RWPE2 (cell line): ENCODE results near the gene ADGRD2.

Source experiments
- ATAC-seq: fragments of 200-7000 bp; cut with Tn5 transposase; 3 replicates; pipeline ENCODE4 v1.9.1; 2021; ENCODE audit warnings: low read depth
- DNase-seq: peaks from one replicate; pipeline ENCODE4 v3.0.0-alpha.2; 2020; ENCODE audit warnings: low spot score
- H3K27ac ChIP-seq: fragments of 450-650 bp; 2 replicates; pipeline ENCODE4 v1.5.1; 2017; ENCODE audit warnings: mild to moderate bottlenecking; ENCODE audit not compliant: poor library complexity, severe bottlenecking
- H3K27me3 ChIP-seq: fragments of 250-450 bp; sonication (Bioruptor Pico); 2 replicates; pipeline ENCODE4 v1.5.1; 2021; ENCODE audit warnings: mild to moderate bottlenecking, moderate library complexity; ENCODE audit not compliant: insufficient read depth, poor library complexity, severe bottlenecking
- H3K36me3 ChIP-seq: fragments of 250-450 bp; sonication (Bioruptor Pico); 2 replicates; pipeline ENCODE4 v1.5.1; 2020; ENCODE audit warnings: low read depth, mild to moderate bottlenecking, moderate library complexity
- H3K4me1 ChIP-seq: fragments of 250-450 bp; sonication (Bioruptor Pico); 2 replicates; pipeline ENCODE4 v1.5.1; 2021; ENCODE audit warnings: mild to moderate bottlenecking, moderate library complexity; ENCODE audit not compliant: insufficient read depth, poor library complexity, severe bottlenecking
- H3K4me3 ChIP-seq: fragments of 250-450 bp; sonication (Bioruptor Pico); 2 replicates; pipeline ENCODE4 v1.5.1; 2021; ENCODE audit warnings: mild to moderate bottlenecking, moderate library complexity; ENCODE audit not compliant: severe bottlenecking
- H3K9me3 ChIP-seq: fragments of 250-450 bp; sonication (Bioruptor Pico); 2 replicates; pipeline ENCODE4 v1.5.1; 2021; ENCODE audit warnings: mild to moderate bottlenecking, moderate library complexity; ENCODE audit not compliant: severe bottlenecking
- TF ChIP-seq, protein P1 (sequence below): fragments of 450-650 bp; IDR thresholded peaks from one replicate; pipeline ENCODE4 v1.5.1; 2017; ENCODE audit warnings: mild to moderate bottlenecking, moderate library complexity; ENCODE audit not compliant: poor library complexity, severe bottlenecking

Gene ADGRD2

GRCh38 chr9:124501771-124502320, 51.6 kb downstream of the ADGRD2 start:
- ATAC-seq: no peak
- Histone ChIP-seq H3K27ac (no peak overlapping the region), H3K36me3 (no peaks in the 10 kb centered on the region), H3K27me3 (peaks cover 49% of the 10 kb centered on the region), H3K4me1 (no peaks in the 10 kb centered on the region), H3K9me3 (no peaks in the 10 kb centered on the region), H3K4me3 (no peak overlapping the region)
- TF ChIP-seq, protein P1, sequence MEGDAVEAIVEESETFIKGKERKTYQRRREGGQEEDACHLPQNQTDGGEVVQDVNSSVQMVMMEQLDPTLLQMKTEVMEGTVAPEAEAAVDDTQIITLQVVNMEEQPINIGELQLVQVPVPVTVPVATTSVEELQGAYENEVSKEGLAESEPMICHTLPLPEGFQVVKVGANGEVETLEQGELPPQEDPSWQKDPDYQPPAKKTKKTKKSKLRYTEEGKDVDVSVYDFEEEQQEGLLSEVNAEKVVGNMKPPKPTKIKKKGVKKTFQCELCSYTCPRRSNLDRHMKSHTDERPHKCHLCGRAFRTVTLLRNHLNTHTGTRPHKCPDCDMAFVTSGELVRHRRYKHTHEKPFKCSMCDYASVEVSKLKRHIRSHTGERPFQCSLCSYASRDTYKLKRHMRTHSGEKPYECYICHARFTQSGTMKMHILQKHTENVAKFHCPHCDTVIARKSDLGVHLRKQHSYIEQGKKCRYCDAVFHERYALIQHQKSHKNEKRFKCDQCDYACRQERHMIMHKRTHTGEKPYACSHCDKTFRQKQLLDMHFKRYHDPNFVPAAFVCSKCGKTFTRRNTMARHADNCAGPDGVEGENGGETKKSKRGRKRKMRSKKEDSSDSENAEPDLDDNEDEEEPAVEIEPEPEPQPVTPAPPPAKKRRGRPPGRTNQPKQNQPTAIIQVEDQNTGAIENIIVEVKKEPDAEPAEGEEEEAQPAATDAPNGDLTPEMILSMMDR: no peak
- no peak for DNase-seq

DNA sequence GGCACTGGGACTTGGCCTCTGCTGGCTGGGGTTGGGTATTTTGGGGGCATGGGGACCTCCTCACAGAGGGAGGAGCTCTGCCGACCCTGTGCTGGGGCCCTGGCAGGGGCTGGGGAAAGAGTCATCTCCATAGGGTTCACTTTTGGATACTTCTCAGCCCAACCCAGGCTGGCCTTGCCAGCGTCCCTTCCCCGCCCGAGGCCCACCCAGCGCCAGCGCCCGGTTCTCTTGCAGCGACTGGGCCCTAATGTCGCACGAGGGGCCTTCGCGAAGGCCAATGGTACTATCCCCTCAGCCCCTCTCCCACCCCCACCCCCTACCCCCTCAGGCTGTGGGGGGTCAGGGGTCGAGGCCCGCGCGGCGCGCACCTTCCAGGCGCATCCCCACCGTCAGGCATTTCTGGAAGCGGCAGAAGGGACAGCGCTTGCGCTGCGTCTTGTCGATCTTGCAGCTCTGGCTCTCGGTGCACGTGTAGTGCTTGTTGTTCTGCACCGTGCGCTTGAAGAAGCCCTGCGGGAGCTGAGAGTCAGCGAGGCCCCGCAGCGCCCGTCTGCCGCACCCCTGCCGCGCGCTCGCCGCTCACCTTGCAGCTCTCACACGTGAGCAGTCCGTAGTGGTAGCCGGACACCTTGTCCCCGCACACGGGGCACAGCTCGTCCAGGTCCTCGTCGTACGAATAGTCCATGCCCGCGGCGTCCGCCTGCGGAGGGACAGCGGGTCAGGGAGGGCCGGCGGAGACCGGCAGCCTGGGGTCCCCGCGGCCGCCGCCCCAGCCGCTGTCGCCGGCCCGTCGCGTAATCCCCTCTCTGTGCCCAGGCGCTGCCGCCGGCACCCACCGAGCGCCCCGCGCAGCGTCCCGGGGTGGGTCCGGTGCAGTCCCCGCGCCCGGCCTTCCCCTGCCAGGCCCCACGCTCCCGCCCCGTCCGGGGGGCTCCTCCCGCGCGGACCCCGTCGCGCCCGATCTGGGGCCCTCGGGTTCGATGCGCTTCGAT, 52.8 kb downstream of the ADGRD2 start:
- Histone ChIP-seq H3K4me3 (no peak overlapping the region), H3K4me1 (no peaks in the 10 kb centered on the region), H3K36me3 (no peaks in the 10 kb centered on the region), H3K27me3 (peaks cover 49% of the 10 kb centered on the region), H3K9me3 (no peaks in the 10 kb centered on the region), H3K27ac (no peak overlapping the region)
- DNase-seq (peak; percentile 63), ATAC-seq (no peak)
- TF ChIP-seq, protein P1: no peak

DNA sequence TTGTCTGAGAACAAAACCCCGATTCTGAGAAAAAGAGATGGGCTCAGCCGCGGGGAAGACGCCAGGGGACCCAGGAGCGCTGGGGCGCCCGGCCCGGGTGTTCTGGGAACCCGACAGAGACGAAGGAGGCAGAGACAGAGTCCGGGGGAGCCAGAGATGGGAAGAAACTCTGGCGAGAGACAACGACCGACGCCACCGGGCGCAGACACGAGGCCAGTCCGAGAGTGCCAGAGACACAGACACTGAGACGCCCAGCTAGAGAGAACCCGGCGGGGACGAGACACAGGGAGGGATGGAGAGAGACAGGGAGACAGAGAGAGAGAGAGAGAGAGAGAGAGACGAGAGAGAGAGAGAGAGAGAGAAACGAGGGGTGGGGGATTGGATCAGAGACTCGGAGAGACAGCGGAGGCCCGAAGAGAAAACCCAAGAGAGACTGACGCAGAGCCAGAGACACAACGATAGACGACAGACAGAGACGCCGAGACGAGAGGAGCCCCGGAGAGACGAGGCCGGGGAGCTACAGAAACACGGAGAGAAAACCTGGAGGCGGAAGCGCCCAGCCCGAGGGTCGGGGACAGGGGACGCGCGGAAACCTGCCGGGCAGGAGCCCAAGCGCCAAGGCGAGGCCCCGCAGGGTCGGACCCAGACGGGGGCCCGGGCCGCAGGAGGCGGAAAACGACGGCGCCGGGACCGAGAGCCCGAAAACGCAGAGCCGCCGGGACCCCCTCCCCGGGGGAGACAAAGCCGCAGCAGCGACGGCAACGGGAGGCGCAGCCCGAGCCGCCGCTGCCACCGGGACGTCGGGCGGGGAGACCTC, 53.7 kb downstream of the ADGRD2 start:
- no peaks in the 10 kb centered on the region for H3K9me3 ChIP-seq
- H3K27ac ChIP-seq: no peak overlapping the region
- peaks cover 49% of the 10 kb centered on the region for H3K27me3 ChIP-seq
- H3K4me1 ChIP-seq: no peaks in the 10 kb centered on the region
- no peak; the same call in 2 of the 3 replicates for ATAC-seq
- H3K4me3 ChIP-seq: peak overlapping the region; percentile 10
- TF ChIP-seq, protein P1: no peak
- peak; percentile 64 for DNase-seq
- no peaks in the 10 kb centered on the region for H3K36me3 ChIP-seq

GRCh38 chr9:124504530-124505005, 54.3 kb downstream of the ADGRD2 start:
- no peak for ATAC-seq
- H3K27me3 ChIP-seq: peaks cover 44% of the 10 kb centered on the region
- no peaks in the 10 kb centered on the region for H3K4me1 ChIP-seq
- H3K36me3 ChIP-seq: no peaks in the 10 kb centered on the region
- H3K27ac ChIP-seq: no peak overlapping the region
- H3K9me3 ChIP-seq: no peaks in the 10 kb centered on the region
- H3K4me3 ChIP-seq: peak overlapping the region; percentile 10
- no peak for DNase-seq
- TF ChIP-seq, protein P1: no peak
